Lower leg skin (tissue), 3 donors: ENCODE data around the gene CD302.

Experiments
- POLR2A ChIP-seq, 2 donors: fragments of 450-650 bp; IDR thresholded peaks; one replicate each; pipeline ENCODE4 v1.6.1; 2016 to 2017; ENCODE audit warnings: antibody characterized with exemption in 2 of 2, mild to moderate bottlenecking in 1 of 2, moderate library complexity in 1 of 2
- TF ChIP-seq, protein P1 (sequence below), 3 donors: fragments of 450-650 bp; IDR thresholded peaks; one replicate each; pipeline ENCODE4 v1.5.1; 2016; ENCODE audit warnings: antibody characterized with exemption in 3 of 3, mild to moderate bottlenecking in 3 of 3, moderate library complexity in 2 of 3

DNA sequence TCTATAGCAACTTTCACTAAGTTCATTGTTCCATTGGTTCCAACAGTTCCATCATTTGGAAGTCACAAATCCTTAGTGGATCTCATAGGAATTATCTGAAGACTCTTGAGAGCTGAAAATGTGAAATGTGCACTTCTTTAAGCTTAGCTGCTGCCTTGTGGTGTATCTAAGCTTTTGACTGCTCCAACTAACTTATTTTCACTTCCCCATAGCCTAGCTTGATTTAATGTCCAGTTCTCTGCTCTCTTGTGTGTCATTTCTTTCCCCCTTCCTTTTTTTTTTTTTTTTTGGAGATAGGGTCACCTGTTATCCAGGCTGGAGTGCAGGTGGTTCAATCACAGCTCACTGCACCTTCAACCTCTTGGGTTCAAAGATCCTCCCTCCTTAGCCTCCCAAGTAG, 34.9 kb upstream of the CD302 start:
- no peak for TF ChIP-seq POLR2A (IDR thresholded peaks at IDR 0.05)
- TF ChIP-seq, protein P1, sequence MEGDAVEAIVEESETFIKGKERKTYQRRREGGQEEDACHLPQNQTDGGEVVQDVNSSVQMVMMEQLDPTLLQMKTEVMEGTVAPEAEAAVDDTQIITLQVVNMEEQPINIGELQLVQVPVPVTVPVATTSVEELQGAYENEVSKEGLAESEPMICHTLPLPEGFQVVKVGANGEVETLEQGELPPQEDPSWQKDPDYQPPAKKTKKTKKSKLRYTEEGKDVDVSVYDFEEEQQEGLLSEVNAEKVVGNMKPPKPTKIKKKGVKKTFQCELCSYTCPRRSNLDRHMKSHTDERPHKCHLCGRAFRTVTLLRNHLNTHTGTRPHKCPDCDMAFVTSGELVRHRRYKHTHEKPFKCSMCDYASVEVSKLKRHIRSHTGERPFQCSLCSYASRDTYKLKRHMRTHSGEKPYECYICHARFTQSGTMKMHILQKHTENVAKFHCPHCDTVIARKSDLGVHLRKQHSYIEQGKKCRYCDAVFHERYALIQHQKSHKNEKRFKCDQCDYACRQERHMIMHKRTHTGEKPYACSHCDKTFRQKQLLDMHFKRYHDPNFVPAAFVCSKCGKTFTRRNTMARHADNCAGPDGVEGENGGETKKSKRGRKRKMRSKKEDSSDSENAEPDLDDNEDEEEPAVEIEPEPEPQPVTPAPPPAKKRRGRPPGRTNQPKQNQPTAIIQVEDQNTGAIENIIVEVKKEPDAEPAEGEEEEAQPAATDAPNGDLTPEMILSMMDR (IDR thresholded peaks at IDR 0.05), result no peak
